Stimulated activated CD8-positive, alpha-beta memory T cell treated with anti-CD3 and anti-CD28 coated beads, Interleukin-2, amount 100 ng/mL, for 1 hour (primary cell): ENCODE data around the gene ALDH1L1.
"Not testable (repeated sequence)": the region's sequence is repeated elsewhere in the genome, so short reads cannot be mapped to it uniquely, and the experiment has no call there.

Source experiments
- DNase-seq, 2 donors: peaks; one replicate each; pipeline ENCODE4 v3.0.0-alpha.2; 2020; ENCODE audit warnings: low read depth in 2 of 2

The ALDH1L1 gene

GRCh38 chr3:126106336-126107202 is 73.8 kb downstream of the ALDH1L1 start:
- no peak for DNase-seq

- DNase-seq, result no peak
These were observed 74.6 kb downstream of the ALDH1L1 start for GRCh38 chr3:126105691-126106187.

GRCh38 chr3:126104742-126105605 is 75.4 kb downstream of the ALDH1L1 start:
- no peak for DNase-seq

GRCh38 chr3:126104028-126104635 is 76.3 kb downstream of the ALDH1L1 start:
- no peak for DNase-seq

GRCh38 chr3:126103121-126104027 is 77.0 kb downstream of the ALDH1L1 start:
- no peak for DNase-seq

GRCh38 chr3:126102530-126102951 is 77.8 kb downstream of the ALDH1L1 start:
- DNase-seq, result no peak

- no peak for DNase-seq
These were observed 78.4 kb downstream of the ALDH1L1 start for GRCh38 chr3:126102011-126102410.

GRCh38 chr3:126101521-126101982 is 78.8 kb downstream of the ALDH1L1 start:
- DNase-seq, result no peak

- no peak for DNase-seq
These were observed 79.6 kb downstream of the ALDH1L1 start for GRCh38 chr3:126100634-126101301.

GRCh38 chr3:126100269-126100633 is 80.1 kb downstream of the ALDH1L1 start:
- DNase-seq, result no peak

GRCh38 chr3:126098391-126098858 is 82.0 kb downstream of the ALDH1L1 start:
- DNase-seq, result no peak

GRCh38 chr3:126097801-126098200 is 82.6 kb downstream of the ALDH1L1 start:
- no peak for DNase-seq

- DNase-seq, result not testable (repeated sequence)
These were observed 84.1 kb downstream of the ALDH1L1 start for GRCh38 chr3:126096274-126096673.

- DNase-seq, result not testable (repeated sequence)
These were observed 88.3 kb downstream of the ALDH1L1 start for GRCh38 chr3:126092128-126092527.

GRCh38 chr3:126087552-126088175 is 92.7 kb downstream of the ALDH1L1 start:
- no peak for DNase-seq

GRCh38 chr3:126085841-126086240 is 94.5 kb downstream of the ALDH1L1 start:
- no peak for DNase-seq

- no peak for DNase-seq
These were observed 95.1 kb downstream of the ALDH1L1 start for GRCh38 chr3:126085276-126085675.

GRCh38 chr3:126084768-126085180 is 95.6 kb downstream of the ALDH1L1 start:
- DNase-seq, result no peak

- peak; percentile 65 to 72 for DNase-seq
These were observed 96.2 kb downstream of the ALDH1L1 start, which contains the start of gene SLC41A3 for GRCh38 chr3:126083913-126084767. SLC41A3 (minus strand) TSS chr3:126084124; CDS start chr3:126068219, 15,905 bp downstream.
